ENCODE measurements around the gene IFITM1. TPM values are rescaled to one million over a fixed set of nuclear protein-coding genes. Genes with fewer than 3 reads are reported as not detected.
"Not testable (repeated sequence)": the region's sequence is repeated elsewhere in the genome, so short reads cannot be mapped to it uniquely, and the experiment has no call there.

Gene IFITM1
- total RNA-seq, 1 experiment from 2014 or later = 216 TPM

DNA sequence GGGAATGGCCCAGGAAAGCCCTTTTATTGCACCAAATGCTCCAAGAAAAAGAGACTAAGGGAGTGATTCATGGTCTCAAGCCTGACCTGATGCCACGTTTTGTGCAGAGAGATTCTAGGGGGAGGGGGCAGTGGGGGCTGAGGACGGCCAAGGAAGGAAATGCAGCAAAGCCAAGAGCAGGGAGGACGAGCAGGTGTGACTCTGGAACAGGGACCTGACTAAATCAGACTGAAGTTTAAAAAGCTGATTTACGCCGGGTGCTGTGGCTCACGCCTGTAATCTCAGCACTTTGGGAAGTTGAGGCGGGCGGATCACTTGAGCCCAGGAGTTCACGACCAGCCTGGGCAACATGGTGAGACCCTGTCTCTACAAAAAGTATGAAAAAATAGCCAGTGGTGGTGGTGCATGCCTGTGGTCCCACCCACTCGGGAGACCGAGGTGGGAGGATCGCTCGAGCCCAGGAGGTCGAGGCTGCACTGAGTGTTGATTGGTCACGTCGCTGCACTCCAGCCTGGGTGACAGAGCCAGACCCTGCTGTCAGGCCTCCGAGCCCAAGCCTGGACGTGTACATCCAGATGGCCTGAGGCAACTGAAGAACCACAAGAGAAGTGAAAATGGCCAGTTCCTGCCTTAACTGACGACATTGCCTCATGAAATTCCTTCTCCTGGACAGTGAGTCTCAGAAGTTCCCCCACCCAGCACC is 17.7 kb downstream of the IFITM1 start:
- H4K20me1 ChIP-seq (ENCODE audit: insufficient read depth, low read depth, low read length) = no peaks in the 10 kb centered on the region
- no peaks in the 10 kb centered on the region for H3K79me2 ChIP-seq (ENCODE audit: low read length)
- no peak overlapping the region for H3K27ac ChIP-seq (ENCODE audit: low read length)
- no peak for DNase-seq
- no peaks in the 10 kb centered on the region for H3K9me3 ChIP-seq (ENCODE audit: low read length)
- no peak overlapping the region for H3K4me3 ChIP-seq (ENCODE audit: low read length)
- no peak overlapping the region for H2AFZ ChIP-seq (ENCODE audit: low read length)
- H3K4me1 ChIP-seq (ENCODE audit: low read length) = peaks cover 11% of the 10 kb centered on the region
- no peak overlapping the region for H3K4me2 ChIP-seq (ENCODE audit: low read depth, low read length, poor library complexity, severe bottlenecking)
- H3K9ac ChIP-seq (ENCODE audit: low read length) = no peak overlapping the region
- no peaks in the 10 kb centered on the region for H3K9me2 ChIP-seq (replicated peaks; ENCODE audit: insufficient read depth, low read length)
- no peaks in the 10 kb centered on the region for H3K27me3 ChIP-seq (ENCODE audit: low read length)
- H3K36me3 ChIP-seq (ENCODE audit: insufficient read depth, low read length) = no peaks in the 10 kb centered on the region

DNA sequence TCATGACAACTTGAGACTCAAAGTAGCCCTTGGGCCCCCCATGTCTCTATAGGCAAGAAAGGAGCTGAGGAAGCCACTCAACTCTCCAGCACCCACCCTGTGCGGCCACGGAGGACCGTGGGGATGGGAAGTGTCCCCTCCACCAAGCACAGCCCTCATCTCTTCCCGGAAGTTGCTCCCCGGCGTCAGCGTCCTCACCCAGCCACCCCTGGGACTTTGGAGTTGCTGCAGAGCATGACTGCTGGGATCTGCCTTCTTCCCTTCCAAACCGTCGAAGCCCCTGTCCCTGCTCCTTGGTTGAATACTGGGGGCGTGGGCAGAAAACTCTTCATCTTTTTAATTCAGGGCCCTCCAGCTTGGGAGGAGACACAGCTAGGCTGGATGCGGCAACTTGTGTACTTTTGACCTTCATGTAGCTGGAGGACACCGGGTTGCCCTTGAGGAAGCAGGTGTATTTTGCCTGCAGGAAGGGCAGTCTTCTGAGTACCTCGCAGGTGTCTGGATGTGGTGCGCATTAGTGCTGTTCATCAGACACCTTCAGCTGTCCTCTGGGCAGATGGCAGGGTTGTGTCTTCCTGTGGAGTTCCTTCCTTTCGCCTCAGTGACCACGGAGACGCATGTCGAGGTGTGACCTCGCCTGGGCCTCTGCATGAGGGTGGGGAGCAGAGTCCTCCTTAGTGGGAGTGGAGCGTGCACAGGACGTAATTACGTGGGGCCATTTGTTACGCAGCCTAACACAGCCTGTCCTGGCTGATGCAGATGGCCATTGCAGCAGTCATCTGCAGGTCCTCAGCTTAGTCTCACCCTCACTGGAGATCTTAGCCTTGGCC is 19.0 kb downstream of the IFITM1 start:
- no peak overlapping the region for H3K27ac ChIP-seq (ENCODE audit: low read length)

DNA sequence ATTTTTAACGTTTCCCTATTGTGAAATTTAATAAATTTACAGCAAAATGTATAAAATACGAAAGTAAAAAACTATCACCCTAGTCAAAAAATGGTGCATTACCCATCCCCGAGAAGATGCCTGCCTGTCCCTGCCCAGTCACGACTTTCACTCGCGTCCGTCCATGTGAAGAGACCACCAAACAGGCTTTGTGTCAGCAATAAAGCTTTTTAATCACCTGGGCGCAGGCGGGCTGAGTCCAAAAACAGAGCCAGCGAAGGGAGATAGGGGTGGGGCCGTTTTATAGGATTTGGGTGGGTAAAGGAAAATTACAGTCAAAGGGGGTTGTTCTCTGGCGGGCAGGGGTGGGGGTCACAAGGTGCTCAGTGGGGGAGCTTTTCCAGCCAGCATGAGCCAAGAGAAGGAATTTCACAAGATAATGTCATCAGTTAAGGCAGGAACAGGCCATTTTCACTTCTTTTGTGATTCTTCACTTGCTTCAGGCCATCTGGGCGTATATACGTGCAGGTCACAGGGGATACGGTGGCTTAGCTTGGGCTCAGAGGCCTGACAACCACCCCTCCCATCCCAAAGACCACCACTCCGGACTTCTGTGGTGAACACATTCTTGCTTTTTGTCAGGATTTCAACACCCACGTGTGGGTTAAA is 19.9 kb downstream of the IFITM1 start:
- not testable (repeated sequence) for H4K20me1 ChIP-seq (ENCODE audit: insufficient read depth, low read depth, low read length); H3K4me2 ChIP-seq (ENCODE audit: low read depth, low read length, poor library complexity, severe bottlenecking); H3K9ac ChIP-seq (ENCODE audit: low read length); H3K36me3 ChIP-seq (ENCODE audit: insufficient read depth, low read length); H3K79me2 ChIP-seq (ENCODE audit: low read length); H3K27me3 ChIP-seq (ENCODE audit: low read length); DNase-seq; H3K27ac ChIP-seq (ENCODE audit: low read length); H3K4me3 ChIP-seq (ENCODE audit: low read length); H3K9me2 ChIP-seq (replicated peaks; ENCODE audit: insufficient read depth, low read length); H3K4me1 ChIP-seq (ENCODE audit: low read length); H2AFZ ChIP-seq (ENCODE audit: low read length); H3K9me3 ChIP-seq (ENCODE audit: low read length)

More for the DNA sequence above, 19.0 kb downstream of the IFITM1 start:
- no peaks in the 10 kb centered on the region for H3K79me2 ChIP-seq (ENCODE audit: low read length)
- no peak overlapping the region for H3K4me3 ChIP-seq (ENCODE audit: low read length)
- no peaks in the 10 kb centered on the region for H3K36me3 ChIP-seq (ENCODE audit: insufficient read depth, low read length)
- no peaks in the 10 kb centered on the region for H3K27me3 ChIP-seq (ENCODE audit: low read length)
- no peak overlapping the region for H3K9ac ChIP-seq (ENCODE audit: low read length)
- no peaks in the 10 kb centered on the region for H3K9me3 ChIP-seq (ENCODE audit: low read length)
- DNase-seq = no peak
- no peaks in the 10 kb centered on the region for H3K4me1 ChIP-seq (ENCODE audit: low read length)
- no peaks in the 10 kb centered on the region for H4K20me1 ChIP-seq (ENCODE audit: insufficient read depth, low read depth, low read length)
- no peak overlapping the region for H3K4me2 ChIP-seq (ENCODE audit: low read depth, low read length, poor library complexity, severe bottlenecking)
- H3K9me2 ChIP-seq (replicated peaks; ENCODE audit: insufficient read depth, low read length) = no peaks in the 10 kb centered on the region
- H2AFZ ChIP-seq (ENCODE audit: low read length) = no peak overlapping the region

- H3K36me3 ChIP-seq (ENCODE audit: insufficient read depth, low read length) = no peaks in the 10 kb centered on the region
- no peaks in the 10 kb centered on the region for H3K27me3 ChIP-seq (ENCODE audit: low read length)
- H3K9me3 ChIP-seq (ENCODE audit: low read length) = no peaks in the 10 kb centered on the region
- H2AFZ ChIP-seq (ENCODE audit: low read length) = no peak overlapping the region
- no peak for DNase-seq
- H3K27ac ChIP-seq (ENCODE audit: low read length) = no peak overlapping the region
- H3K4me1 ChIP-seq (ENCODE audit: low read length) = no peaks in the 10 kb centered on the region
- H3K4me3 ChIP-seq (ENCODE audit: low read length) = no peak overlapping the region
- H3K9me2 ChIP-seq (replicated peaks; ENCODE audit: insufficient read depth, low read length) = no peaks in the 10 kb centered on the region
- H3K79me2 ChIP-seq (ENCODE audit: low read length) = no peaks in the 10 kb centered on the region
- H3K4me2 ChIP-seq (ENCODE audit: low read depth, low read length, poor library complexity, severe bottlenecking) = no peak overlapping the region
- H3K9ac ChIP-seq (ENCODE audit: low read length) = no peak overlapping the region
- no peaks in the 10 kb centered on the region for H4K20me1 ChIP-seq (ENCODE audit: insufficient read depth, low read depth, low read length)
Observed at GRCh38 chr11:334264-334994, 20.6 kb downstream of the IFITM1 start.

GRCh38 chr11:335779-336658 is 22.2 kb downstream of the IFITM1 start:
- H3K4me1 ChIP-seq (ENCODE audit: low read length) = peaks cover 10% of the 10 kb centered on the region
- no peak overlapping the region for H3K27ac ChIP-seq (ENCODE audit: low read length)
- H3K9me2 ChIP-seq (replicated peaks; ENCODE audit: insufficient read depth, low read length) = no peaks in the 10 kb centered on the region
- no peak overlapping the region for H3K4me2 ChIP-seq (ENCODE audit: low read depth, low read length, poor library complexity, severe bottlenecking)
- no peaks in the 10 kb centered on the region for H3K36me3 ChIP-seq (ENCODE audit: insufficient read depth, low read length)
- H3K4me3 ChIP-seq (ENCODE audit: low read length) = no peak overlapping the region
- no peaks in the 10 kb centered on the region for H4K20me1 ChIP-seq (ENCODE audit: insufficient read depth, low read depth, low read length)
- no peaks in the 10 kb centered on the region for H3K27me3 ChIP-seq (ENCODE audit: low read length)
- no peak overlapping the region for H2AFZ ChIP-seq (ENCODE audit: low read length)
- H3K79me2 ChIP-seq (ENCODE audit: low read length) = no peaks in the 10 kb centered on the region
- no peak overlapping the region for H3K9ac ChIP-seq (ENCODE audit: low read length)
- DNase-seq = no peak
- H3K9me3 ChIP-seq (ENCODE audit: low read length) = no peaks in the 10 kb centered on the region

DNA sequence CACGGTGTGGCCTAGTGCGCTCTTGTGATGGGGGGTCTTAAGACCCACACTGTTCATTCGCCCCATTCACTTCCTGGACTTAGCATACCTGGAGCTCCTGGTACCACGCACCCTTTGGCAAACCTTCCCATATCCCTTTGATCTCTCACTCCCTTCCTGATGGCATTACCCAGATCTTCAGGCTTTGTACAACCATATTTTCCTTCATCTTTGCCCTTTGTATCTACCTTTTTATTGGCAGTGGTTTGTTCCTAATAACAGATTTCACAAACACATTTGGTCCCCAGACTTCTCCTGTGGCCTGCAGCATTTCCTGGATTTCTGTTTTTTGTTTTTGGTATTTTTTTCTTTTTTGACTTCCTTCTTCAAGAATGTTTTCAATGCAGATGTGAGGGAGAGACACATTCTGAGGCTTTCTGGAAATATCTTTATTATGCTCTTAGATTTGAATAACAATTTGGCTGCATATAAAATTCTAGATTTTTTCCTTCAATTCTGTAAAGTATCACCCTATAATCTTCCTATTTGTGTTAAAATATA is 22.9 kb downstream of the IFITM1 start:
- H3K4me1 ChIP-seq (ENCODE audit: low read length) = peaks cover 12% of the 10 kb centered on the region
- H3K9me2 ChIP-seq (replicated peaks; ENCODE audit: insufficient read depth, low read length) = no peaks in the 10 kb centered on the region
- H3K27ac ChIP-seq (ENCODE audit: low read length) = no peak overlapping the region
- H3K27me3 ChIP-seq (ENCODE audit: low read length) = no peaks in the 10 kb centered on the region
- no peak overlapping the region for H3K4me3 ChIP-seq (ENCODE audit: low read length)
- no peak for DNase-seq
- H3K9me3 ChIP-seq (ENCODE audit: low read length) = no peaks in the 10 kb centered on the region
- H3K9ac ChIP-seq (ENCODE audit: low read length) = no peak overlapping the region
- no peak overlapping the region for H3K4me2 ChIP-seq (ENCODE audit: low read depth, low read length, poor library complexity, severe bottlenecking)
- no peaks in the 10 kb centered on the region for H3K36me3 ChIP-seq (ENCODE audit: insufficient read depth, low read length)
- no peaks in the 10 kb centered on the region for H4K20me1 ChIP-seq (ENCODE audit: insufficient read depth, low read depth, low read length)
- no peak overlapping the region for H2AFZ ChIP-seq (ENCODE audit: low read length)
- H3K79me2 ChIP-seq (ENCODE audit: low read length) = no peaks in the 10 kb centered on the region

- DNase-seq = no peak
- Histone ChIP-seq H3K27me3 (ENCODE audit: low read length) (no peaks in the 10 kb centered on the region), H3K79me2 (ENCODE audit: low read length) (no peaks in the 10 kb centered on the region), H4K20me1 (ENCODE audit: insufficient read depth, low read depth, low read length) (no peaks in the 10 kb centered on the region), H3K4me2 (ENCODE audit: low read depth, low read length, poor library complexity, severe bottlenecking) (no peak overlapping the region), H3K4me3 (ENCODE audit: low read length) (no peak overlapping the region), H3K4me1 (ENCODE audit: low read length) (peaks cover 12% of the 10 kb centered on the region), H3K9me3 (ENCODE audit: low read length) (no peaks in the 10 kb centered on the region), H3K9me2 (replicated peaks; ENCODE audit: insufficient read depth, low read length) (no peaks in the 10 kb centered on the region), H2AFZ (ENCODE audit: low read length) (no peak overlapping the region), H3K9ac (ENCODE audit: low read length) (no peak overlapping the region), H3K36me3 (ENCODE audit: insufficient read depth, low read length) (no peaks in the 10 kb centered on the region), H3K27ac (ENCODE audit: low read length) (no peak overlapping the region)
Observed at GRCh38 chr11:337711-338110, 23.9 kb downstream of the IFITM1 start.

Data from Karpas-422 (cell line).